GM19324 (cell line): ENCODE results near the gene STAC2.

Experiments
- ATAC-seq: cut with Tn5 transposase; IDR thresholded peaks from one replicate; pipeline ENCODE4 v1.9.1; 2021; ENCODE audit warnings: mild to moderate bottlenecking, moderate library complexity; ENCODE audit not compliant: unreplicated experiment, low FRiP score

The STAC2 gene

DNA sequence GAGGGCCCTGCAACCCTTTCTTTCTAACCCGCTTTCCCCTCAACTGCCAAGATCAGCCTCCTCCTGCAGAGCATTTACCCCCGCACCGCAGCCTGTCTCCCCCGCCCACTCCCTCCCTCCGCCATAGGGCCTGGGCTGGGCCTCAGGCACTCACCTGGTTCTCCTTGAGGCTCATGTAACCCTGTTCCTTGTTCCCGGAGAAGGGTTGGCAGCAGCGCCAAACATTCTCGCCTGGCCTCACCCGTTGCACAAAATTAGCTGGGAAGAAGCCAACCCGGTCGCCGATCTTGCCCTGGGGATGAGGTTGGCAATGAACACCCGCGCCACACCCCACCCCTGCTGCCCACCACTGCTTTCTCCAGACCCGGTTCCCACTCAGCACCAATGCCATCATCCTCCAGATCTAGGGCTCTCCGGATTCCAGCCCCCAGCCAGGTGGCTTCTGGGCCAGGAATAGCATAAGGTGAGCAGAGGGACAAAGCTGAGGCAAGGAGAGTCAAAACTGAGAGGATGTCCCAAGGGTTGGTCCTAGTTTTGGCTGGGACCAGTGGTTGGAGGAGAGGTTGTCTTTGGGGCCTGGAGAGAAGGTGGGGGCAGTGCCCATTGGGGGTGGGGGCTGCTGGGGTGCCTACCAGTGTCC lies 12.8 kb downstream of the STAC2 start:
- no peak for ATAC-seq

GRCh38 chr17:39212195-39212810 lies 13.4 kb downstream of the STAC2 start:
- ATAC-seq = no peak

DNA sequence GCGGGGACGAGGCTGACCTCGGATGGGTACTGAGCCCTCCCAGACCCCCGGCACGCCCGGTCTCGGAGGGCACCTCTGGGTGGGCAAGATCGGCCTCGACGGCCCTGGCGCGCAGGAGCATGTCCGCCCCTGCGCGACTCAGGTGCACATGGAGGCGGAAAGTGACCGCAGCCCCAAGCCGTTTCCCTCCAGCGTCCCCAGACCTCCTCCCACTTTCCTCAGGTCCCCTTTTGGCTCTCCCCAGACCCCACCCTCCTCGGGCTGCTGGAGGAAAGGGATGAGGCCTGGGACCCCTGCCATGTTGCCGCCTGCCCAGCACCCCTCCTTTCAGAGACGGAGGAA lies 15.7 kb downstream of the STAC2 start:
- ATAC-seq = no peak

- no peak for ATAC-seq
Observed at GRCh38 chr17:39209317-39210092, 16.2 kb downstream of the STAC2 start.

GRCh38 chr17:39208893-39209292 lies 16.9 kb downstream of the STAC2 start:
- ATAC-seq = no peak

DNA sequence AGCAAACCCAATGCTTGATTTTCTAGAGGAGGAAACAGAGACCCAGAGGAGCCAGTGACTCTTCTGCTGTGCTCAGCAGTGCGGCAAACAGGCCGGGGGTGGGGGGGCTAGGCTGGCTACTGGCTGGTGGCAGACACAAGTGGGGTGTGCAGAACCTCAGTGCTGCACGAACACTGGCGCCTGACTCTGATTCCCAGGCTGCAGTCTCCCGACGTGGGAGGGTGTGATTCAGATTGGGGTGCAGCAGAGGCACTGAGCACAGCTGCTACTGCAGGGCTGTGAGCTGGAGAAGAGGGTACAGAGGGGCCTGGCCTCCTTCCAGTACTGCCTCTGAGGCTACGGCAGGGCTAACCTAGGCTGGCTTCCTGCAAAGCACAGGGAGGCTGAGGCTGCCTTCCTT lies 17.6 kb downstream of the STAC2 start:
- no peak for ATAC-seq

DNA sequence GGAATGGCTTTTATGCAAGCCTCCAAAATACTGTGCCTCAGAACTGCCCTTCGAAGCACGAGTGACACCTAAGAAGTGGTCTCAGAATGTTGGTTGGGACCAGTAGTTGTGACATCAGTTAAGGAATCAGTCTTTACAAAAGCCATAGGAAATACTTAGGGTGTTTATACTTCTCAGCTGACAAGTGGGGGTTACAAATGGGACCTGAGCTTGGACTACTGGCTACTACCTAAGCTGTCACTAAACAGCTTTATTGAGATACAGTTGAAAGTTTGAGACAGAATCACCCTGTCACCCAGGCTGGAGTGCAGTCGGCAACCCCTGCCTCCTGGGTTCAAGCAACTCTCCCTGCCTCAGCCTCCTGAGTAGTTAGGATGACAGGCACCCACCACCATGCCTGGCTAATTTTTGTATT lies 20.6 kb downstream of the STAC2 start:
- ATAC-seq = no peak

- no peak for ATAC-seq
Observed at GRCh38 chr17:39204245-39204644, 21.5 kb downstream of the STAC2 start.

DNA sequence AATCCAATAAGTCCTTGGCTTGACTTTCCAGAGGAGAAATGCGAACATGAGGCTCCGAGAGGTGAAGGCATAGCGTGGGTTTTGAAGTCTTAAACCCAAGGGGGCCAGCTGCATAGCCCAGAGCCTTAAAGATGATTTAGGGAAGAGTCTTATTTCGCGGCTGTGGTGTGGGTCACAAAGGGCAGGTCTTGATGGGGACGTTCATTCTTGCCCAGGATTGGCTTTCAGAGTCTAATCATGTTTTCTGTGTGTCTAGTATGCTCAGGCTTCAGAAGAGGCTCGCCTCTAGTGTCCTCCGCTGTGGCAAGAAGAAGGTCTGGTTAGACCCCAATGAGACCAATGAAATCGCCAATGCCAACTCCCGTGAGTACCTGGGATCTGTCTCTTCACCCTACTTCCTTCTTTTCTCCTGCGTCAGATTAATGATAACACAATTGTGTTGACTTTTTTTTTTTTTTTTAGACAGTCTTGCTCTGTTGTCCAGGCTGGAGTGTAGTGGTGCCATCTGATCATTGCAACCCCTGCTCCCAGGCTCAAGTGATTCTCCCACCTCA lies 24.7 kb downstream of the STAC2 start:
- no peak for ATAC-seq

- peak; percentile 66 for ATAC-seq
Observed at GRCh38 chr17:39200070-39200879, 25.5 kb downstream of the STAC2 start, which contains the start of gene RPL19. TSS of gene RPL19 (plus strand) at chr17:39200283. CDS start at chr17:39200345, 62 bp downstream.

GRCh38 chr17:39199820-39200069 lies 26.0 kb downstream of the STAC2 start:
- ATAC-seq = peak; percentile 64

GRCh38 chr17:39198186-39198566 lies 27.6 kb downstream of the STAC2 start:
- ATAC-seq = no peak

DNA sequence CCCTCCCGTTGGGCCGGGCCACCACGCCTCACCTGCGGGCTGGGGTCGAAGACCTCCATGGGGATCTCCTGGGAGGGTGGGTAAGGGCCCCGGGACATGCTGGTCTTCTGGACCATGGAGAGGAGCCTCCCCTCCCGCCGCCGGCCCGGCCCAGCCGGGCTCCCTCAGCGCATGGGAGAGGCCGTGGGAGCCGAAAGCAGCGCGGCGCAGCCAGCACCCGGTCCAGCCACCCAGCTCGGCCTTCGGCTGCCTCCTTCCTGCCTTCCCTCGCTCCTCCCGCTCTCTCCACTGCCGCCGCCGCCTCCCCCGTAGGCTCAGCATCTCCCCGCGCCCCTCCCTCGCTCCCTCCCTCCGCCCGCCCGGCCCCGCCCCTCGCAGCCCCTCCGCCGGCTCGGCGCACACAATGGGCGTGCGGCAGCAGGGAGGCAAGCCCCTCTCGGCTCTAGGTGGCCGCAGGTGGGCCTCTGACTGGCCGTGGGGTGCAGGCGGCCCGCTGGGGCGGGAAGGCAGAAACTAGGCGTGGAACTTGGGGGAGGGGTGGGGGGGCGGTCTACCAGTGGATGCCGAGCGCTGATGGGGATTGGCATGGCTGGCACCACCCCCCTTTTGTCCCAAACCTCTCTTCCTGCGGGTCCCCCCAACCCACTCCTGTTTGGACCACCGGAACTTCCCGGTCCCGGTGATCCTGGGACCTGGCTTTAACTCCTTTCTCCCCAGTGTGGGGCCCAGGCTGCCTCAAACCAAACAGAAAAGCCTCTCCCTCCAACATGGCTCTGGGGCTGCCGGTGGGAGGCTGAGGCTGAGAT lies 28.2 kb downstream of the STAC2 start, which contains the start of gene CACNB1:
Gene CACNB1, minus strand, starts transcription at position 290 of the 806 bp plus-strand sequence. Its CDS starts 174 bp downstream, at position 116.
- ATAC-seq = no peak

GRCh38 chr17:39196808-39197291 lies 28.9 kb downstream of the STAC2 start:
- no peak for ATAC-seq

DNA sequence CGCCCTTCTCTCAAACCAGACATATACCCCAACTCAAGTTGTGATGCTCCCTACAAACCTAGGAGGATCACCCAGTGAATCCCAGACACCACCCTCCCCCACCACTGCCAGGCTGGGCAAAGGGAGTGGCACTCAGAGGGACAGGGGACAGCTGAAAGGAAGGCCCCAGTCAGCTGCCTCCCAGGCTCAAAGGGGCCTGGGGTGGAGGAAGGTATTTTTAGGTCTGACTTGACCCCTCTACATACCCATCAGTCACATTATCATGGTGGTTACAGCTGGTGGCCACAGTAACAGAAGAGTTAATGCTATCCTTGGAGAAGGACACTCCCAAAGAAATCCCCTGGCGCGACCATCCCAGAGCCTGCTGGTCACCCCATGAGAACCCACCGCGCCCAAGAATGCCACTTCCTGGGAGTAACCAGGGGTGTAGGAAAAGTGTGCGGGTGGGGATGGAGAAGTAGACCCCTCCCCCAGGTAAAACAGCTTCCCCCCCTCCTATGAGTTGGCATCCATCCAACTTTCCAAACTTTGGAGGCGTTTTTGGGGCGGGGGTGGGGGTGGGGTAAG lies 29.4 kb downstream of the STAC2 start:
- no peak for ATAC-seq

- ATAC-seq = no peak
Observed at GRCh38 chr17:39195568-39196160, 30.1 kb downstream of the STAC2 start.

DNA sequence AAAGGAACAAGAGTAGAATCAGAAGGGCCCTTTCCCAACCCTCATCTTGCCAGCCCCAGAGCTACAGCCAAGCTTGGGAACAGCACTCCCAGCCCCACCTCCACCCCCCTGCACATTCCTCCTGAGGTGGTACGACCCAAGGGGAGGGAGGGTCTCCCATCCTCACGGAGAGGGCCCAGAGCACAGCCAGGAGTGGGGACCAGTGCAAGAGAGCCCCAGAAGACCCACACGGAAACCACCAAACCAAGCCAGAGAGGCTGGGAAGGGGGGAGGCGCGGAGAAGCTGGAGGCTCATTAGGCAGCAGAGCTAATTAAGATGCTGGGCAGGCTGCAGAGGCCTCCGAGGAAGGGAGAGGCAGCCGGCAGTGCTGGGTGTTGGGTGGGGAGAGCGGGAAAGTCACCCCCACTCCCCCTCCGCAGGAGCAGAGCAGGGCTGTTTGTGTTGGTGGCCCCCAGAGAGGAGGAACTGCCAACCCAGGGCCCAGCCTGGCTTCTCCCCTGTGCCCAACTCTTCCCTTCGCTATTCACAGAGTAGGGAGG lies 30.7 kb downstream of the STAC2 start:
- ATAC-seq = no peak

DNA sequence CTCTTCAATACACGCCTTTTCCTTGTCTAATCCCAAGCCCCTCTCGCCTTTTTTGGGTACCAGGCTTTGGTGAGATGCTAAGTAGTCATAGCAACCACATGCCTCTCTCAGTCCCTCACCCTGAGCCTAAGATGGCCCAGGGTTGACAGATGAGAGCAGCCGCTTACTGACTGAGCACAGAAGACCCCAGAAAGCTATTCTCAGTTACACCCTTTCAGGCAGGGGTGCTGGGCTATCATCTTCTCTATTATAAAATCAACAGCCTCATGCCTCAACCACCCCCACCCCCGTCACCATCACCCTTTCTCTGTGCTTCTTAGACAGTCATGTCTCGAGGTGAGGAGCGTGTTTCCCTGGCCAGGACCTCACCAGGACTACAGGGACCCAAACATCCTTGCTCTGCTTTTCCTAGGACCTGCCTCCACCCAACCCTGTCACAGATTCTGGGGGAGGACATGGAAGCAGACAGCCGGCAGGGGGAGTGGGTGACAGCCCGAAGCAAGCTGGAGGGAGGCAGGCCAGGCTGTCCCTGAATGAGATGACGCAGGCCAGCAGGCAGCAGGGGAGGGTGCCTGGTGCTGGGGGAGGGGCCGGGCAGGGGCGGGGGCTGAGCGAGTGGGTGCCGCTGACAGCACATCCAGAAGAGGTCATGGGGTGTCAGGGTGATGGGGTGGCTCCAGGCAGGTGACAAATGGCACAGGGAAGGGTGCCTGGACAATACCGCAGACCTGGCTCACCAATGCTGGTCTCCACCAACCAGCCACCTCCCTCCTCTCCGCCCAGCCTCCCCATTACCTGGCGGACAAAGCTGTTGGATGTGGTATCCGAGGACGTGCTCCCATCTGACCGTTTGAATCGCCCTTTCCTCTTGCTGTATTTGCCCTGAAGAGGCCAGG lies 31.4 kb downstream of the STAC2 start:
- ATAC-seq = no peak
